IPS-15b (cell line): ENCODE results near the gene NPHP4.

Experiments used
- H3K27me3 ChIP-seq: one replicate; pipeline ENCODE4 v1.6.1; 2013; ENCODE audit warnings: low read length; ENCODE audit not compliant: control insufficient read depth, insufficient read depth
- H3K36me3 ChIP-seq: one replicate; pipeline ENCODE4 v1.6.1; 2013; ENCODE audit warnings: low read length; ENCODE audit not compliant: control insufficient read depth, insufficient read depth
- H3K4me1 ChIP-seq: one replicate; pipeline ENCODE4 v1.6.1; 2013; ENCODE audit warnings: mild to moderate bottlenecking, low read length; ENCODE audit not compliant: control insufficient read depth, insufficient read depth
- H3K4me3 ChIP-seq: one replicate; pipeline ENCODE4 v1.5.1; 2013; ENCODE audit warnings: low read depth, low read length
- H3K9ac ChIP-seq: one replicate; pipeline ENCODE4 v1.6.1; 2013; ENCODE audit warnings: low read depth, mild to moderate bottlenecking, low read length
- H3K9me3 ChIP-seq: one replicate; pipeline ENCODE4 v1.6.1; 2013; ENCODE audit warnings: mild to moderate bottlenecking, low read length; ENCODE audit not compliant: control insufficient read depth, insufficient read depth

NPHP4 gene

DNA sequence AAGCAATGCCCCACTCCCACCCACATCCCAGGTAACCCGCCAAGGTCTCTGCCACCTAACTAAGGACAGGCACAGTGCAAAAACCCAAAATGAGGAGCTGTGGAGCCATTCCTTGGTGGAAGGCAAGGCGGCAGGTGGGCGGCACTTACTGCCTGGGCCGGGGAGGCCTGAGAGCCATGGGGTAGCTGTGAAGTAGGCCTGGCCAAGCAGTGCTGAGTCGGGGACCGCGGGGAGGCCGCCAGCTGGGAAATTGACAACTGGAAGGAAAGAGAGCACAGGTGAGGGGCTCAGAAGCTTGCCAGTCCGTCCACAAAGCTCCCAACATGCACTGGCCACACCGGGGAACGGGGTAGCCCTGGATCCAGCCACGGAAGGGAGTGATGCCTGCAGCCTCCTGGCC is 85.3 kb downstream of the NPHP4 start:
- Histone ChIP-seq H3K9me3 (no peaks in the 10 kb centered on the region), H3K4me1 (no peaks in the 10 kb centered on the region), H3K27me3 (no peaks in the 10 kb centered on the region), H3K9ac (no peak overlapping the region), H3K4me3 (no peak overlapping the region), H3K36me3 (no peaks in the 10 kb centered on the region)

DNA sequence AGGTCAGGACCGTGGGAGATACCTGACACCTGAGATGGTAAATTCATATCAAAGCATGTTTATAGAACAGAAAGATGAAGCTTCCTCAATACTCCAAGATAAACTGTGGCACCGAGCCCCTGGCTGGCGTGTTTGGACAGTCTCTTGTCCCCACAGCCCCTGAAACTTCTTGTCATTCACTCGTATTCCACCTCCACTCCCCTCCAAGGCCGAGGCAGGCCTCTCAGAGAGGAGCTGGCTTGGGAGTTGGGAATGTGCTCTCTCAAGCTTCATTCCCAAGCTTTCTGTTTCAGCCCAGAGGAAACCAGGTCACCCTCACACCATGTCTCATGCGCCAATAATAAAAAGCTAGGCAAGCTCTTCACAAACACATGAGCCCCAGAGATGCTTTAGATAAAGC is 86.1 kb downstream of the NPHP4 start:
- no peak overlapping the region for H3K9ac ChIP-seq
- no peaks in the 10 kb centered on the region for H3K36me3 ChIP-seq
- H3K4me1 ChIP-seq, result no peaks in the 10 kb centered on the region
- no peaks in the 10 kb centered on the region for H3K9me3 ChIP-seq
- no peaks in the 10 kb centered on the region for H3K27me3 ChIP-seq
- H3K4me3 ChIP-seq, result no peak overlapping the region

DNA sequence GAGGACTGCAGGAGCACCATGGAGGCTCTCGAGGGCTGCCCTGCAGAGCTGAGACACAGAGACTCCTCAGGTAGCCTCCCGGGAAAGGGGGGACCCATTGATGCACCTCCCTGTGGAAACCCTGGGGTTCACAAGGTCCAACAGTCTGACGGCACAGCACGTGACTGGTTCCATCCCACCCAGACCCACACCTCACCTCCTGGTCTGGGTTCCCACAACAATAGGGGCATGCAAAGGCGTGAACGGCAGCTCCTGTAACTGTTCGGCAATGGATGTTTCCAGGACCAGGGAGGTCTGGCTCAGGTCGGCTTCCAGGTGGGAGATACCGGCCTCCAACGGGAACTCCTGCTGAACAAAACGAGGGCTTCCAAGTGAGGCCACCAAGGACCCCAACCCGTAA is 86.8 kb downstream of the NPHP4 start:
- H3K36me3 ChIP-seq, result no peaks in the 10 kb centered on the region
- H3K4me1 ChIP-seq, result no peaks in the 10 kb centered on the region
- H3K27me3 ChIP-seq, result no peaks in the 10 kb centered on the region
- no peaks in the 10 kb centered on the region for H3K9me3 ChIP-seq
- no peak overlapping the region for H3K4me3 ChIP-seq
- H3K9ac ChIP-seq, result no peak overlapping the region

DNA sequence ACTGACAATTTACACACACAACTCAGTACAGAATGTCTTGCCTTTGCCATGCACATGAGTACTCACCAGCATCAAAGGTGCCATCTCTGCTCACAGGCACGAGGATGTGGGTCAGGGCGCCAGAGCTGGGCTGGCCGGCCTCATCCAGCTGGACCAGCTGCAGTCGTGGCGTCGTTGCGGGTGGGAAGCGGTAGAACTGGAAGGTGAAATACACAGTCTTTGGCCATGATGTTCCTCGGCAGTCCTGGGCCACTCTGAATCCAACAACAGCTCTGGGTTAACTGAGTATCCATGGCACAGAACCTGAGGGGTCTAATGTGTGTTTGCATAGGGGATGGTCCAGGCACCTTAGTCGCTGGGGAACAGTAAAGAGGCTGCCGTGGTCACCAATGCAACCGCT is 87.7 kb downstream of the NPHP4 start:
- Histone ChIP-seq H3K27me3 (no peaks in the 10 kb centered on the region), H3K9me3 (no peaks in the 10 kb centered on the region), H3K36me3 (no peaks in the 10 kb centered on the region), H3K9ac (no peak overlapping the region), H3K4me3 (no peak overlapping the region), H3K4me1 (no peaks in the 10 kb centered on the region)

DNA sequence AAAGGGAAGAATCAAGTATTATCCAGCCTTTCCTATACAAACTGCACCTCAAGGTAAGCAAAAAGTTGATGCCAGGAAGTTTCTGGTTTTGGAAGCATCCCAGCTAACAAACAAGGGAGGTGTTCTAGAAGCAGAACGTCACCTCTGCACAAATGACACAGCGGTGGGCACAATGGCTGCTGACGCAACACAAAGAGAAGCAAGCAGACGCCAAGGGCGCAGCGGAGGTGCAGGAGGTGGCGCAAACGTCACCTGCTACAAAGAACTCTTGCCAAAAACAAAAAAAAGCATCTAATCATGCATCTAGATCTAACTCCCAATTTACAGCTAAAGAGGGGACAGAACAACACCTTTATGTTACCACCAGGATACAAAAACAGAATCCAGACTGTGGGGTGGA is 88.5 kb downstream of the NPHP4 start:
- no peak overlapping the region for H3K4me3 ChIP-seq
- H3K9me3 ChIP-seq, result no peaks in the 10 kb centered on the region
- H3K27me3 ChIP-seq, result no peaks in the 10 kb centered on the region
- no peaks in the 10 kb centered on the region for H3K36me3 ChIP-seq
- H3K9ac ChIP-seq, result no peak overlapping the region
- no peaks in the 10 kb centered on the region for H3K4me1 ChIP-seq

DNA sequence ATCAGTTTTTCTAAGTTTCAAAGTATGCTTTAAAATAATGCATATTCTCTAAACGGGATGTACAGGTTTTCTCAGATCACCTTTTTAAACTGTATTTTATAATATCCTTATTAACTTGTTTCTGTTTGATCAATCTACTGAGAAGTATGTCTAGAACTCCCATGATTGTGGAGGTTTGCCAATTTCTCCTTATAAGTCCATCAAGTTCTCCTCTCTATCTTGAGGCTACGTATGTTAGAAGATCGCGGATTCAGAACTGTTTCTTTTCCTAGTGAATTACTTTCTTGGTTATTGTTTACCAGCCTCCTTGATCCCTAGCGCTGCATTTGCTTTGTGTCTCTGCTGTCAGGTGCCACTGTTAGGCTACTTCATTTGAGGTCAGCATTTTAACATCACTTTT is 89.2 kb downstream of the NPHP4 start:
- Histone ChIP-seq H3K4me3 (no peak overlapping the region), H3K9me3 (no peaks in the 10 kb centered on the region), H3K36me3 (no peaks in the 10 kb centered on the region), H3K27me3 (no peaks in the 10 kb centered on the region), H3K4me1 (no peaks in the 10 kb centered on the region), H3K9ac (no peak overlapping the region)

DNA sequence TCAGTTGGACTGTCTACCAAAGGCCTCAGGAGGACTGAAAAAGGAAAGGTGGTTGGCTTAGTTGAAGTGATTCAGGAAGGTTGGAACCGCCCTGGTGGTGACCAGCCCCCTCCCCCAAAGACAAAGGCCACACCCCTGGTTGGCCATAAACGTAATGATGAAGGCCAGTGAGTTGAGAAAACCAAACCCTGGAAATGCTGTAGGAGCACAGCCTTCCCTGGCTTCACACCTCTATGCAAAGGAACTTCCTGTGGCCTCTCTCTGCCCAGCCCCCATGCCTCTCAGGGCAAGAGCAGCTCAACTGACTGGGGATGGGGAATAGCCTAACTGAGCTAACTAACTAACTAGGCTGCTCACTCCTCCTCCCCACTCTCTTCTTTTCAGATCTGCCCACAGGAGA is 90.4 kb downstream of the NPHP4 start:
- Histone ChIP-seq H3K4me3 (no peak overlapping the region), H3K9ac (no peak overlapping the region), H3K27me3 (no peaks in the 10 kb centered on the region), H3K4me1 (peaks cover 7% of the 10 kb centered on the region), H3K36me3 (no peaks in the 10 kb centered on the region), H3K9me3 (no peaks in the 10 kb centered on the region)

DNA sequence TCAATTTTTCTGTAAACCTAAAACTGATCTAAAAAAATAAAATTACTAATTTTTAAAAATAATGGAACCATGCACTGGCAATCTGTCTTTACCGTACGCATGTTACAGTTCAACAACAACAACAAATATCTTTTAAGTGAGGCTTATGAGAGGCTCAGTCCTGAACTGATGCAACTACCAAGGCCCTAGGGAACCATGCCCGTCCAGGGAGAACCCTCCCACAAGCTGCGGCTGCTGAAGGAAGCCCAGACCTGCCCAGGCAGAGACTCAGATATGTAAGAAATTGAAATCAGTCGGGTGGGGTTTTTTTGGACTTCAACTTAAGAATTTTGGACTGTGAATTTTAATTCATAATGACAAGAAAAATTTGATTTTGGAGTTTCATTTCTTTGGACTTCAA is 91.1 kb downstream of the NPHP4 start:
- Histone ChIP-seq H3K9me3 (no peaks in the 10 kb centered on the region), H3K36me3 (no peaks in the 10 kb centered on the region), H3K9ac (no peak overlapping the region), H3K4me3 (no peak overlapping the region), H3K27me3 (no peaks in the 10 kb centered on the region), H3K4me1 (peaks cover 10% of the 10 kb centered on the region)

DNA sequence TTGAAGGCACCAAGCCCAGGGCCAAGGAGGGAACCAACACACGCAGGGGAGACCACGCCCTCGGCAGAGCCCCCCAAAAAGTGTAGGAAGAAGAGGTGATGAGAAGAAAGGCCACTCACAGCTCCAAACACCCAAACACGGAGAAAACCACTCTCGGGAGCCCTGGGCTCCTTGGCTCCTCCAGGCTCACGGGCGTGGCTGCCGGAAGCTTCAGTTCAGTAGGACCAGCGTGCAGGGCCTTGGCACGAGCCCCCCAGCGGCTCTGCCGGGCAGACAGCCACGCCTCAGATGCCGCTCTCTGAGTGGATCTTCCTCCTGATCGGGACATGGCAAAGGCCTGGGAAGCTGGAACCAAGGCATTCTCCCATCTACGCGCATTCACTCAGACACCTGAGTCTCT is 94.0 kb downstream of the NPHP4 start:
- no peak overlapping the region for H3K4me3 ChIP-seq
- peaks cover 14% of the 10 kb centered on the region for H3K4me1 ChIP-seq
- no peaks in the 10 kb centered on the region for H3K27me3 ChIP-seq
- no peak overlapping the region for H3K9ac ChIP-seq
- no peaks in the 10 kb centered on the region for H3K9me3 ChIP-seq
- no peaks in the 10 kb centered on the region for H3K36me3 ChIP-seq

DNA sequence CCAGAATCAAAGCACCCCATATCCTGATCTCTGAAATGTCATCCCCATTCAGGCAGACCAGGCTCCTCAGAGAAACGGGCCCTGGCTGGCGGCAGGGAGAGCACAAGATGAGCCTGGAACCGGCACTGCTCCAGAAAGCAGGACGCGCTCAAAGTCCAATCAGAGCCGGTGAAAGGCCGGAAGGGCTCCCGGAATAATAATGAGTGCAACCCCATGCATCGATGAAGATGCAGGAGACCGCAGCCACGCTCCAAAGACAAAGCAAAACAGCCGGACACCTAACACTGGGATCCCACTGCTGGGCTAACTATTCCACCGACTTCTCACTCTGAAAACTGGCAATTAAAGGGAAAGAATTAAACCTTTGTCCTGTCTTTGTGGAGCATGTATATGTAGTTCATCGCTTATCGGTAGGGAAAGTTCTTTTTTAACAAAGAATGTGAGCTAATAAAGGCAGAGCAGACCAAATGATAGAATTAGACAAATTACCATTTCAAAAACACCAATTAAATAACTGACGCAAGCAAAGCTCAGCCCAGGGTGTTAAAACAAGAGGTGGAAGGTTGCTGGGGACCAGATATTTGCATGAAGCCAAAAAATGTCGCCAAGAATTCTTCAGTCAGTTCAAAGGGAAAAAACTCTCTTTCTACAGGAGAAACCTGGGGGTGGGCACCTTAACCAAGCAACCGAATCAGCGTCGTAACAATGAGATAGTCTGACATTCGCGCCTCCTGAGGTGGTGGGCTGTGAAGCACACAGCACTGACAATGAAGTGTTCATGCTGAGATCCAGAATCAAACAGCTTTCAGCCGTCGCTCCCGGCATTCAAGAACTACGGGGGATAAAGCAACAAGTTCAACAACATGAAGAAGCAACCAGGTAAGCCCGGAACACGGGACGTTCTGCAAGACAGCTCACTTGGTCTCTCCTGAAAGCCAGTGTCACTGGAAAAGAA is 95.2 kb downstream of the NPHP4 start:
- no peaks in the 10 kb centered on the region for H3K27me3 ChIP-seq
- peaks cover 14% of the 10 kb centered on the region for H3K4me1 ChIP-seq
- no peak overlapping the region for H3K9ac ChIP-seq
- no peak overlapping the region for H3K4me3 ChIP-seq
- no peaks in the 10 kb centered on the region for H3K9me3 ChIP-seq
- no peaks in the 10 kb centered on the region for H3K36me3 ChIP-seq

DNA sequence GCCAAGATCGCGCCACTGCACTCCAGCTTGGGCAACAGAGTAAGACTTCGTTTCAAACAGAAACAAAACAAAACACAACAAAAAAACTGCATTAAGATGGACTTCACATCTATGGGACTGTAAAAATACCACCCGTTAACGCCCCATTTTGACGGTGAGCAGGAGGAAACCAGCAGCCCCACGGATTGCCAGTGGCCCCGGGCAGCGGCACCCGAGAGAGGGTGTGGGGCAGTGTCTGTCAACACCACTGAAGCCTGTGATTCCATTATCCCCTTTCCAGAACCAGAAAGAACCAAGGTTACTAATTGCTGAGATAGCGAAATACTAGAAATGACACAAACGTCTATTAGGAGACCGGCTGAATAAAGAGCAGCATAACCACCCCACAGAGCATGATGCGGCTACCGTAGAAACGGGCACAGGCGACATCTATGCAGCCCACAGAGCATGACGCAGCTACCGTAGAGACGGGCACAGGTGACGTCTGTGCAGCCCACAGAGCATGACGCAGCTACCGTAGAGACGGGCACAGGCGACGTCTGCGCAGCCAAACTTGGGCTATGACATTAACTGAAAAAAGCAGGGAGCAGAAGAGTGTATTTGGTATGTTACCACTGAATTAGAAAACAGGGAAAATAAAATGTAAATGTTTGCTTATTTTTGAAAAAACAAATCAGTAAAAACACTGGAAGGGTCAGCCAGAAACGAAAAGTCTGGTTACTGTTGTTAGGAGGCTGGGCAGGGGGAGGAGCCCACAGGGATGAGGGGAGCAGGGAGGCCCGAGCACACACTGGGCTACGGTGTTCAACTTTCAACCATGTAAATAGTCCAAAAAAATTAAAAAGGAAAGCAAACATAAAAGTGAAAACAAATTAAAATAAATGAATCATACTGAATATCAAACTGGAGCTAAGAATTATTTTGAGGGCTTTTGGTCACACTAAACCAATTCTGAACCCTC is 96.5 kb downstream of the NPHP4 start:
- H3K27me3 ChIP-seq, result no peaks in the 10 kb centered on the region
- H3K9ac ChIP-seq, result no peak overlapping the region
- no peaks in the 10 kb centered on the region for H3K9me3 ChIP-seq
- H3K4me1 ChIP-seq, result peaks cover 14% of the 10 kb centered on the region
- no peaks in the 10 kb centered on the region for H3K36me3 ChIP-seq
- no peak overlapping the region for H3K4me3 ChIP-seq
